A549 (cell line): ENCODE measurements around the gene TMPRSS12.

ENCODE experiments used
- CBX8 ChIP-seq: fragments of 200-600 bp; sonication (generic); IDR thresholded peaks from 2 replicates; pipeline ENCODE4 v1.6.1; 2016
- CTCF ChIP-seq: fragments of >200 bp; sonication (Bioruptor Twin); formaldehyde crosslinking; IDR thresholded peaks from 3 replicates; pipeline ENCODE4 v1.5.1; 2016
- ELK1 ChIP-seq: fragments of 150-350 bp; IDR thresholded peaks from 2 replicates; pipeline ENCODE4 v1.6.1; 2014; ENCODE audit warnings: low read depth, mild to moderate bottlenecking, low read length
- EP300 ChIP-seq, 2 experiments: fragments of >200 bp; sonication (Bioruptor Twin); formaldehyde crosslinking; IDR thresholded peaks; 2 replicates in 1 of 2; 3 replicates in 1 of 2; pipeline ENCODE4 v1.6.1; 2016 to 2017
- HEYL ChIP-seq: fragments of 250-450 bp; sonication (Bioruptor Pico); IDR thresholded peaks from 2 replicates; pipeline ENCODE4 v1.8.0; 2021; ENCODE audit warnings: mild to moderate bottlenecking, moderate library complexity
- JUN ChIP-seq, 2 experiments: fragments of >200 bp; sonication (Bioruptor Twin); formaldehyde crosslinking; IDR thresholded peaks; 2 replicates in 1 of 2; 3 replicates in 1 of 2; pipeline ENCODE4 v1.6.1; 2016 to 2017
- MAX ChIP-seq: IDR thresholded peaks from 2 replicates; pipeline ENCODE4 v1.6.1; 2012
- NFE2L2 ChIP-seq: fragments of 150-350 bp; conservative IDR thresholded peaks from 2 replicates; pipeline ENCODE4 v1.6.1; 2014; ENCODE audit warnings: low read length
- POLR2A ChIP-seq: IDR thresholded peaks from 2 replicates; pipeline ENCODE4 v1.6.1; 2012; ENCODE audit warnings: mild to moderate bottlenecking, low read length
- REST ChIP-seq: fragments of 200-600 bp; sonication (generic); IDR thresholded peaks from 2 replicates; pipeline ENCODE4 v1.6.1; 2016; ENCODE audit warnings: antibody characterized with exemption, mild to moderate bottlenecking, moderate library complexity
- RFX5 ChIP-seq: fragments of 450-650 bp; IDR thresholded peaks from 2 replicates; pipeline ENCODE4 v1.7.1; 2014; ENCODE audit warnings: antibody characterized with exemption, mild to moderate bottlenecking, moderate library complexity
- ZC3H11A ChIP-seq: fragments of 450-650 bp; IDR thresholded peaks from 2 replicates; pipeline ENCODE4 v1.6.1; 2014; ENCODE audit warnings: antibody characterized with exemption, mild to moderate bottlenecking

GRCh38 chr12:50828886-50829285 is 13.8 kb upstream of the TMPRSS12 start:
- TF ChIP-seq EP300 (IDR thresholded peaks at IDR 0.05) (no peak), POLR2A (no peak), NFE2L2 (no peak), HEYL (CRISPR knock-in tag) (no peak), REST (no peak), CTCF (no peak), MAX (no peak), ZC3H11A (no peak), CBX8 (no peak), JUN (IDR thresholded peaks at IDR 0.05) (no peak), ELK1 (no peak), RFX5 (no peak)
